HTR-8/SVneo (cell line): Measurements from ENCODE around the gene RHAG.

Experiments
- DNase-seq: peaks from one replicate; pipeline ENCODE4 v3.0.0; 2011; ENCODE audit warnings: low spot score, mixed read lengths; ENCODE audit not compliant: insufficient read length
- FAIRE-seq: peaks from 2 replicates; lab custom pipeline; 2011; peaks lifted over from hg19 to GRCh38; lab: Jason Lieb, UNC

RHAG gene

GRCh38 chr6:49576618-49577017 lies 60.0 kb downstream of the RHAG start:
- FAIRE-seq (no peak), DNase-seq (no peak)

GRCh38 chr6:49570474-49571079 lies 66.1 kb downstream of the RHAG start:
- DNase-seq, result no peak
- FAIRE-seq, result no peak

GRCh38 chr6:49565855-49566254 lies 70.8 kb downstream of the RHAG start:
- FAIRE-seq (no peak), DNase-seq (peak; percentile 55)

GRCh38 chr6:49565261-49565660 lies 71.4 kb downstream of the RHAG start:
- FAIRE-seq (no peak), DNase-seq (no peak)

- FAIRE-seq (no peak), DNase-seq (no peak)
These were observed 72.1 kb downstream of the RHAG start for GRCh38 chr6:49564552-49564951.

- DNase-seq, result no peak
These were observed 73.4 kb downstream of the RHAG start for GRCh38 chr6:49563006-49563886.

GRCh38 chr6:49558238-49558637 lies 78.4 kb downstream of the RHAG start:
- DNase-seq (no peak), FAIRE-seq (no peak)

More at GRCh38 chr6:49563006-49563886, 73.4 kb downstream of the RHAG start:
- FAIRE-seq, result no peak

GRCh38 chr6:49557177-49557576 lies 79.5 kb downstream of the RHAG start:
- no peak for FAIRE-seq

GRCh38 chr6:49556429-49556837 lies 80.2 kb downstream of the RHAG start:
- no peak for DNase-seq
- peak; percentile 4 for FAIRE-seq

More at GRCh38 chr6:49557177-49557576, 79.5 kb downstream of the RHAG start:
- DNase-seq, result no peak

- DNase-seq (no peak), FAIRE-seq (no peak)
These were observed 80.7 kb downstream of the RHAG start for GRCh38 chr6:49555951-49556350.
